ENCODE measurements around the gene CNDP1.

CNDP1 gene

DNA sequence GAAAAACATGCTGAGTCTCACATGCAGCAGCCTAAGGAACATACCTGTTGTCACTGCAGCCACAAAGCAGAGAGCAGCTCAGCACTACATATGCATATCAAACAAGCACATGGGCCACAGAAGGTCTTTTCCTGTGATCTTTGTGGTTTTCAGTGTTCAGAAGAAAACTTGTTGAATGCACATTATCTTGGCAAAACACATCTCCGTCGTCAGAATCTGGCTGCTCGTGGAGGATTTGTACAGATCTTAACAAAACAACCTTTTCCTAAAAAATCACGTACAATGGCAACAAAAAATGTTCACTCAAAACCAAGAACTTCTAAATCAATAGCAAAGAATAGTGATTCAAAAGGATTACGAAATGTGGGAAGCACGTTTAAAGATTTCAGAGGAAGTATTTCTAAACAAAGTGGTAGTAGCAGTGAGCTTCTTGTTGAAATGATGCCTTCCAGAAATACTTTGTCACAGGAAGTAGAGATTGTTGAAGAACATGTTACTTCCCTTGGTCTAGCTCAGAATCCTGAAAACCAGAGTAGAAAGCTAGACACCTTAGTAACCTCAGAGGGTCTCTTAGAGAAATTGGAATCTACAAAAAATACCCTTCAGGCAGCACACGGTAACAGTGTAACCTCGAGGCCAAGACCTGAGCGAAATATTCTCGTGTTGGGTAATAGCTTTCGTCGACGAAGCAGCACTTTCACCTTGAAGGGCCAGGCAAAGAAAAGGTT, 97.5 kb downstream of the CNDP1 start:
- peak in 1 of 5 experiments; percentile 87 for DNase-seq

DNA sequence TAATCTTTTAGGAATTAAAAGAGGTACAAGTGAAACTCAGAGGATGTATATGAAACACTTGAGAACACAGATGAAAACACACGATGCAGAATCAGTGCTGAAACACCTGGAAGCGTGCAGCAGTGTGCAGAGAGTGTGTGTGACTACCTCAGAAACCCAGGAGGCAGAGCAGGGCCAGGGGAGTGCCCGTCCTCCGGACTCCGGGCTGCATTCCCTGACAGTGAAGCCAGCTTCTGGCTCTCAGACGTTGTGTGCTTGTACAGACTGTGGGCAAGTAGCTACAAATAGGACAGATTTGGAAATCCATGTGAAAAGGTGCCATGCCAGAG, 98.0 kb downstream of the CNDP1 start:
- DNase-seq: no peak

DNA sequence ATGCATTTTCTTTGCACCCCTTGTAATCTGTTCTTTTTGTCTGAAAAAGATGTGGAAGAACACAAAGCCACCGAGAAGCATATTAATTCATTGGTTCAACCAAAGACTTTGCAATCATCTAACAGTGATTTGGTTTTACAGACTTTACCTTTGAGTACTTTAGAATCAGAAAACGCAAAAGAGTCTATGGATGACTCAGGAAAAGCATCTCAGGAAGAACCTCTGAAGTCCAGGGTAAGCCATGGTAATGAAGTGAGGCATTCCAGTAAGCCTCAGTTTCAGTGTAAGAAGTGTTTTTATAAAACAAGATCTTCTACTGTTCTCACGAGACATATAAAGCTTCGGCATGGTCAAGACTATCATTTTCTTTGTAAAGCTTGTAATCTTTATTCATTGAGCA, 98.6 kb downstream of the CNDP1 start:
- DNase-seq: no peak

DNA sequence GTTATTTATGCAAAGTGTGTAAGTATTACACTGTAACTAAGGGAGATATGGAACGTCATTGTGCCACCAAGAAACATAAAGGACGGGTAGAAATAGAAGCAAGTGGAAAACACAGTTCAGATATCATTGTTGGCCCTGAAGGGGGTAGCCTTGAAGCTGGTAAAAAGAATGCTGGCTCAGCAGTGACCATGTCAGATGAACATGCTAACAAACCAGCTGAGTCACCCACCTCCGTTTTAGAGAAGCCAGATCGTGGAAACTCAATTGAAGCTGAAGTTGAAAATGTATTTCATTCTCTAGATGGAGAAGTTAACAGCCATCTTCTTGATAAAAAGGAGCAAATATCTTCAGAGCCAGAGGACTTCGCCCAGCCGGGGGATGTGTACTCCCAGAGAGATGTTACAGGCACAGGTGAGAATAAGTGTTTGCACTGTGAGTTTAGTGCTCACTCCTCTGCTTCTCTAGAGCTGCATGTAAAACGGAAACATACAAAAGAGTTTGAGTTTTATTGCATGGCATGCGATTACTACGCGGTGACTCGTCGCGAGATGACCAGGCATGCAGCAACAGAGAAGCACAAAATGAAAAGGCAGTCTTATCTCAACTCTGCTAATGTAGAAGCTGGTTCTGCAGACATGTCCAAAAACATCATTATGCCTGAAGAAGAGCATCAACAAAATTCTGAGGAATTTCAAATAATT, 99.5 kb downstream of the CNDP1 start:
- no peak for DNase-seq

DNA sequence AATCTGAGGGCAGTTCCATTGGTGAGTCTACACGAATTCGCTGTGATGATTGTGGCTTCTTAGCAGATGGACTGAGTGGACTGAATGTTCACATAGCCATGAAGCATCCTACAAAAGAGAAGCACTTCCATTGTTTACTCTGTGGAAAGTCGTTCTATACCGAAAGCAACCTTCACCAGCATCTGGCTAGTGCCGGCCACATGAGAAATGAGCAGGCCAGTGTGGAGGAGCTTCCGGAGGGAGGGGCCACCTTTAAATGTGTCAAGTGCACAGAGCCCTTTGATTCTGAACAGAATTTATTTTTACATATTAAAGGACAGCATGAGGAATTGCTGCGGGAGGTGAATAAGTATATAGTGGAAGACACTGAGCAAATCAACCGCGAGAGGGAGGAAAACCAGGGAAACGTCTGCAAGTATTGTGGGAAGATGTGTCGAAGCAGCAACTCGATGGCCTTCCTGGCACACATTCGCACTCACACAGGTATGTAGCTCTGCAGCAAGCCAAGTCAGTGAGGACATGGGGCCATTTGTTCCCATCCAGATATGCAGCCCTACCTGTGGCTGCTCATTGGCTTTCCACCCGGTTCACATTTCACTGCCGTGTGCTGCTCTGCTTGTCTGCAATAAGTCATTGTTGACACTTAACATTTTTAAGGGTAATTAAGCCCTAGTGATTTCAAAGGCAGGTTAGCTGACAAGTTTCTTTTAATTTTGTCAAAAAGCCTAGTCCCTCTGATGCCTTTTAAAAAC, 101.1 kb downstream of the CNDP1 start:
- DNase-seq: no peak
